K562 (cell line): ENCODE results near the gene RNF167. TPM values are rescaled to one million over a fixed set of nuclear protein-coding genes. Genes with fewer than 3 reads are reported as not detected.

Experiments used
- HMG20A ChIP-seq: fragments of 450-650 bp; formaldehyde crosslinking; conservative IDR thresholded peaks from 2 replicates; pipeline ENCODE4 v1.4.0; 2020; ENCODE audit warnings: mild to moderate bottlenecking, mixed read lengths
- KAT8 ChIP-seq: fragments of 450-650 bp; IDR thresholded peaks from 2 replicates; pipeline ENCODE4 v1.6.1; 2016; ENCODE audit warnings: low read depth, mild to moderate bottlenecking
- L3MBTL2 ChIP-seq: fragments of 450-650 bp; IDR thresholded peaks from 2 replicates; pipeline ENCODE4 v1.6.1; 2016; ENCODE audit warnings: mild to moderate bottlenecking, moderate library complexity
- MAFG ChIP-seq: fragments of 450-650 bp; conservative IDR thresholded peaks from 2 replicates; pipeline ENCODE4 v1.6.1; 2016; ENCODE audit warnings: missing genetic modification characterization, missing compliant biosample characterization
- MIER1 ChIP-seq: fragments of 450-650 bp; IDR thresholded peaks from 2 replicates; pipeline ENCODE4 v1.6.1; 2016; ENCODE audit warnings: antibody characterized with exemption, mild to moderate bottlenecking, low read depth
- NR2C2 ChIP-seq, 2 experiments: fragments of 200-800 bp in 1 of 2; sonication (Bioruptor generic) in 1 of 2; sonication (generic) in 1 of 2; formaldehyde crosslinking in 1 of 2; IDR thresholded peaks; 2 replicates each; pipeline versions ENCODE4 v1.6.1 to v1.8.0; 2016 to 2022; ENCODE audit warnings: mild to moderate bottlenecking in 1 of 2, missing compliant biosample characterization in 1 of 2, missing genetic modification characterization in 1 of 2, missing genetic modification reagents in 1 of 2
- PHF8 ChIP-seq: fragments of 200-600 bp; sonication (generic); IDR thresholded peaks from 2 replicates; pipeline ENCODE4 v1.6.1; 2012; ENCODE audit warnings: mixed run types, mild to moderate bottlenecking, inconsistent platforms, low read length, moderate library complexity, borderline replicate concordance
- SP1 ChIP-seq: sonication (generic); formaldehyde crosslinking; IDR thresholded peaks from 2 replicates; pipeline ENCODE4 v1.8.1; 2022; ENCODE audit warnings: mild to moderate bottlenecking, missing genetic modification reagents
- SRF ChIP-seq, 2 experiments: fragments of 250-450, 450-650 bp in 1 of 2; sonication (Bioruptor Pico) in 1 of 2; sonication (generic) in 1 of 2; formaldehyde crosslinking; IDR thresholded peaks; 2 replicates each; pipeline versions ENCODE4 v1.5.0 to v1.5.1; 2020 to 2022; ENCODE audit warnings: mild to moderate bottlenecking in 1 of 2, missing genetic modification reagents in 1 of 2
- TEAD1 ChIP-seq, 2 experiments: fragments of 450-650 bp in 1 of 2; sonication (generic) in 1 of 2; formaldehyde crosslinking; IDR thresholded peaks; 2 replicates each; pipeline versions ENCODE4 v1.4.0 to v1.8.0; 2020 to 2022; ENCODE audit warnings: mild to moderate bottlenecking in 2 of 2, missing genetic modification reagents in 1 of 2
- U2AF1 ChIP-seq: fragments of 200-400 bp; formaldehyde crosslinking; optimal IDR thresholded peaks from 2 replicates; pipeline ENCODE3; 2017; ENCODE audit warnings: mild to moderate bottlenecking, low read depth, low read length, moderate library complexity
- ZNF212 ChIP-seq: fragments of 450-650 bp; formaldehyde crosslinking; IDR thresholded peaks from 2 replicates; pipeline ENCODE4 v1.4.0; 2020; ENCODE audit warnings: mild to moderate bottlenecking
- polyA plus RNA-seq, 8 experiments: library from polyadenylated mRNA; depleted of rRNA in 4 of 8; stranded (reverse) in 5 of 8; unstranded in 3 of 8; fragments of >200 nt; fragmentation: Nextera tagmentation in 2 of 8; fragmentation: Illumina TruSeq in 1 of 8; extraction: Ambion mirVana in 2 of 8; extraction: Trizol in 1 of 8; gene quantifications; 2 replicates each; pipeline versions ENCODE4 v1.2.1 to v1.2.3, GENCODE V29; 2011 to 2014; ENCODE audit warnings: inconsistent platforms in 1 of 8, missing spikeins in 1 of 8
- total RNA-seq, 7 experiments: library from RNA; depleted of rRNA in 6 of 7; stranded (reverse); fragments of >200 nt in 6 of 7; fragmentation: Illumina TruSeq in 2 of 7; extraction: Trizol in 2 of 7; gene quantifications; 2 replicates each; pipeline versions ENCODE4 v1.2.1 to v1.2.3, GENCODE V29; 2011 to 2021; ENCODE audit warnings: low replicate concordance in 1 of 7
- TF ChIP-seq, protein P1 (sequence below): fragments of 450-650 bp; conservative IDR thresholded peaks from 2 replicates; pipeline ENCODE4 v1.6.1; 2016; ENCODE audit warnings: missing genetic modification characterization, low read depth, mild to moderate bottlenecking, control low read depth, missing compliant biosample characterization
- TF ChIP-seq, protein P2 (sequence below): fragments of 150-350 bp; conservative IDR thresholded peaks from 2 replicates; pipeline ENCODE4 v1.6.1; 2014; ENCODE audit warnings: low read length
- TF ChIP-seq, protein P3 (sequence below): fragments of 250-450 bp; sonication (Bioruptor Pico); IDR thresholded peaks from 2 replicates; pipeline ENCODE4 v1.8.0; 2022; ENCODE audit warnings: inconsistent platforms

RNF167 gene
- total and polyA plus RNA-seq, 9 of the 15 experiments (the other 6 are each of a cell fraction or from before 2014, with no cell fraction given), result 16.5 to 143 (median 45.5) TPM

DNA sequence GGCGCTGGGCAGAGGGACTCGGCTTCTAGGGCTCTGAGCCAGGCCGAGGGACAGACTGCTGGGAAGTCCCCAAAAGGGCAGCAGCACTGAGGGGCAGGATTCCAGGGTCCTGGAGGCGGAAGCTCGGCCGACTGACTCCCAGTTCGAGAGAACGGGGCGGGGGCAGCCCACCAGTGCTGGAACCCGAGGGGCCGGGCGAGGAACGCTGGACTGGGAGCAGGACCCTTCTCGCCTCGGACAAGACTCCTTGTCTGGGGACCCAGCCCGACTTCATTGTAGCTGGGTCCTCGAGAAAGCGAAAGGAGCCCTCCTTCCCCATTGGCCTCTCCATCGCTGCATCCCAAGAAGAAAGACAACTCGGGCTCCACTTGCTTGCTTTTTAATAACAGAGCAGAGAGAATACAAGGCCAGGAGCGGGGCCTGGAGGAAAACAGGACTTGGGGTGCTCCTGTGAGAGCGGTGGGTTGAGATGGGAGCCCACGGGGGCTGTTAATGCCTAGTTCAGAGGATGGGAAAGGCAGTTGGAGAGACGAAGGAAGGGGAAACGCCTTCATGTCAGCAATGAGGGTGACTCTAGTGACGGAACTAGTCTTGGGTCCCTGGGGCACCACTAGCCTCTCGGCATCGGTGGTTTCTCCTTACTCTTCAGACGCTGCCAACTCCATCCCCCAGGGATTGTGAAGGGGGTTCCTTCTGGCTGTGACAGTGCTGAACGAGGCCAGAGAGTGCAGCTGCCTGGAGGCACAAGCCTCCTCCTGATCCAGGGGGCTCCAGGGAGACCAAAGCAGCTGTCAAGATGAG, 47.9 kb downstream of the RNF167 start (continued):
- TF ChIP-seq MAFG (tag) (no peak), SRF (CRISPR knock-in tag; IDR thresholded peaks at IDR 0.05) (0 out of 4 replicates have a peak, but pooled peaks of 1 of the 2 experiments have one; percentile 15), NR2C2 (CRISPR knock-in tag; IDR thresholded peaks at IDR 0.05) (no peak), NR2C2 (tag; IDR thresholded peaks at IDR 0.05) (peak; percentile 10; the same call in 1 of the 2 replicates), HMG20A (CRISPR knock-in tag) (no peak), L3MBTL2 (0 out of 2 replicates have a peak, but pooled peaks have one; percentile 3), SP1 (CRISPR knock-in tag) (0 out of 2 replicates have a peak, but pooled peaks have one; percentile 1), TEAD1 (CRISPR knock-in tag; IDR thresholded peaks at IDR 0.05) (no peak), MIER1 (no peak), PHF8 (peak; percentile 34; the same call in 1 of the 2 replicates), KAT8 (no peak), U2AF1 (no peak), ZNF212 (CRISPR knock-in tag) (no peak)
- TF ChIP-seq, protein P1, sequence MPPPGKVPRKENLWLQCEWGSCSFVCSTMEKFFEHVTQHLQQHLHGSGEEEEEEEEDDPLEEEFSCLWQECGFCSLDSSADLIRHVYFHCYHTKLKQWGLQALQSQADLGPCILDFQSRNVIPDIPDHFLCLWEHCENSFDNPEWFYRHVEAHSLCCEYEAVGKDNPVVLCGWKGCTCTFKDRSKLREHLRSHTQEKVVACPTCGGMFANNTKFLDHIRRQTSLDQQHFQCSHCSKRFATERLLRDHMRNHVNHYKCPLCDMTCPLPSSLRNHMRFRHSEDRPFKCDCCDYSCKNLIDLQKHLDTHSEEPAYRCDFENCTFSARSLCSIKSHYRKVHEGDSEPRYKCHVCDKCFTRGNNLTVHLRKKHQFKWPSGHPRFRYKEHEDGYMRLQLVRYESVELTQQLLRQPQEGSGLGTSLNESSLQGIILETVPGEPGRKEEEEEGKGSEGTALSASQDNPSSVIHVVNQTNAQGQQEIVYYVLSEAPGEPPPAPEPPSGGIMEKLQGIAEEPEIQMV (tag), result no peak
- TF ChIP-seq, protein P2, sequence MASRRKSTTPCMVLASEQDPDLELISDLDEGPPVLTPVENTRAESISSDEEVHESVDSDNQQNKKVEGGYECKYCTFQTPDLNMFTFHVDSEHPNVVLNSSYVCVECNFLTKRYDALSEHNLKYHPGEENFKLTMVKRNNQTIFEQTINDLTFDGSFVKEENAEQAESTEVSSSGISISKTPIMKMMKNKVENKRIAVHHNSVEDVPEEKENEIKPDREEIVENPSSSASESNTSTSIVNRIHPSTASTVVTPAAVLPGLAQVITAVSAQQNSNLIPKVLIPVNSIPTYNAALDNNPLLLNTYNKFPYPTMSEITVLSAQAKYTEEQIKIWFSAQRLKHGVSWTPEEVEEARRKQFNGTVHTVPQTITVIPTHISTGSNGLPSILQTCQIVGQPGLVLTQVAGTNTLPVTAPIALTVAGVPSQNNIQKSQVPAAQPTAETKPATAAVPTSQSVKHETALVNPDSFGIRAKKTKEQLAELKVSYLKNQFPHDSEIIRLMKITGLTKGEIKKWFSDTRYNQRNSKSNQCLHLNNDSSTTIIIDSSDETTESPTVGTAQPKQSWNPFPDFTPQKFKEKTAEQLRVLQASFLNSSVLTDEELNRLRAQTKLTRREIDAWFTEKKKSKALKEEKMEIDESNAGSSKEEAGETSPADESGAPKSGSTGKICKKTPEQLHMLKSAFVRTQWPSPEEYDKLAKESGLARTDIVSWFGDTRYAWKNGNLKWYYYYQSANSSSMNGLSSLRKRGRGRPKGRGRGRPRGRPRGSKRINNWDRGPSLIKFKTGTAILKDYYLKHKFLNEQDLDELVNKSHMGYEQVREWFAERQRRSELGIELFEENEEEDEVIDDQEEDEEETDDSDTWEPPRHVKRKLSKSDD, result no peak
- TF ChIP-seq, protein P3, sequence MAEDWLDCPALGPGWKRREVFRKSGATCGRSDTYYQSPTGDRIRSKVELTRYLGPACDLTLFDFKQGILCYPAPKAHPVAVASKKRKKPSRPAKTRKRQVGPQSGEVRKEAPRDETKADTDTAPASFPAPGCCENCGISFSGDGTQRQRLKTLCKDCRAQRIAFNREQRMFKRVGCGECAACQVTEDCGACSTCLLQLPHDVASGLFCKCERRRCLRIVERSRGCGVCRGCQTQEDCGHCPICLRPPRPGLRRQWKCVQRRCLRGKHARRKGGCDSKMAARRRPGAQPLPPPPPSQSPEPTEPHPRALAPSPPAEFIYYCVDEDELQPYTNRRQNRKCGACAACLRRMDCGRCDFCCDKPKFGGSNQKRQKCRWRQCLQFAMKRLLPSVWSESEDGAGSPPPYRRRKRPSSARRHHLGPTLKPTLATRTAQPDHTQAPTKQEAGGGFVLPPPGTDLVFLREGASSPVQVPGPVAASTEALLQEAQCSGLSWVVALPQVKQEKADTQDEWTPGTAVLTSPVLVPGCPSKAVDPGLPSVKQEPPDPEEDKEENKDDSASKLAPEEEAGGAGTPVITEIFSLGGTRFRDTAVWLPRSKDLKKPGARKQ (CRISPR knock-in tag), result no peak
